ENCODE results near the gene NUP62. TPM values are rescaled to one million over a fixed set of nuclear protein-coding genes. Genes with fewer than 3 reads are reported as not detected.

Gene NUP62
- total and polyA plus RNA-seq, 2 of the 8 experiments (the other 6 are each of a cell fraction or from before 2014, with no cell fraction given), result 50.0 to 107 TPM

DNA sequence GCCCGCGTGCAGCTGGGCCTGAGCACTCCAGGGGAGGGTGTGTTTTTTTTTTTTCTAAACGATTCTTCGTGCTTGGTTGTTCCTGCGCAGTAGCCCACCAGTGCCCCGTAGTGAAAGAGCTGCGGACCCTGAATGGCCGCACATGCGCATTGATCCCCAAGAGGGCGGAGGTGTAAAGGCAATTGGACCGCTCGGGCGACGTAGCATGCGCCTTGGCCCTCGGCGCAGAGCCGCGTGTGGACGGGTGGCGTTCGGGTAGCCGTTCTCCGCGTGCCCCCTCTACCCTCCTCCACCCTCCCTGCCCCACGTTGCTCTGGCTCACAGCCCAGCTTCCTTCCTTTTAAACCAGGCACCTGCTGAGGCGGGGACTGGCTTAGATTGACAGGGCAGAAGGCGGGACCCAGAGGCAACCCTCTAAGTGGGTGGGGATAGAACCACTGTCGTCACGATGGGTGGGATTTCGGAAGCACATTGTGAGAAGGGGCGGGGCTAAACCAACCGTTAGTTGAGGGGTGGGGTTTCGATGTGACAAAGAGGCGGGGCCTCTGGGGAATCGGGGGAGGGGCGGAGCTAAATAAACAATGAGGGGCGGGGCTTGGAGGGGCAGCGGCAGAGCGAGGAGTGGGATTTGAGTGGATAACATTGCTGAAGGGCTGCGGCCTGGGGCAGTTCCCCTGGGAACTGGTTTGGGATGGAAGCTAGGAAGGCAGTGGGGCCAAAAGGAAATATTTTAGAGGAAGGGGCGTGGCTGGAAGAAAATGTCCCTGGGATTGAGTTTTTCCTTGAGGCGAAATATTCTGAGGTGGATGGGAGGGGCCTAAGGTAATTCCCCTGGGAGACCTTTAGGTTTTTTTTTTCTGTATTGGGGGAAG is 543 bp upstream of the NUP62 start:
- H3K27ac ChIP-seq (ENCODE audit: low read depth, low read length), result peak overlapping the region; percentile 96
- no peak overlapping the region for H3K23ac ChIP-seq (ENCODE audit: insufficient read length)
- DNase-seq (ENCODE audit: low read depth in 1 of 2, low spot score in 2 of 2) (peak; percentile 96 to 97), FAIRE-seq (peak; percentile 95)
- H4K8ac ChIP-seq (ENCODE audit: extremely low read depth, insufficient read depth, low read length), result peak overlapping the region; percentile 98; the same call in 1 of the 2 replicates
- H4K91ac ChIP-seq (replicated peaks; ENCODE audit: insufficient read length, low read length), result peak overlapping the region; percentile 99
- peak overlapping the region; percentile 94 for H2BK5ac ChIP-seq (ENCODE audit: low read depth, low read length)
- no peak overlapping the region for H3K14ac ChIP-seq (ENCODE audit: insufficient read length)
- peaks cover 9% of the 10 kb centered on the region for H3K23me2 ChIP-seq (ENCODE audit: low read depth, low read length)
- peak overlapping the region; percentile 71 to 91 (median 86) for H3K4me3 ChIP-seq (ENCODE audit: extremely low read depth in 1 of 4, insufficient read depth in 2 of 4, low read depth in 3 of 4, low read length in 4 of 4)
- H2AFZ ChIP-seq (ENCODE audit: low read length), result peak overlapping the region; percentile 14; the same call in 1 of the 2 replicates
- peaks cover 17 to 41% of the 10 kb centered on the region in 2 experiments for H3K79me2 ChIP-seq (ENCODE audit: control insufficient read depth in 1 of 2, insufficient read depth in 2 of 2, low read length in 2 of 2)
- peak overlapping the region; percentile 60 to 96 for H3K4me2 ChIP-seq (ENCODE audit: insufficient read depth in 1 of 2, low read depth in 2 of 2, low read length in 2 of 2)
- CTCF ChIA-PET (ENCODE audit: partially characterized antibody), result interaction anchor here (2.0 to 2.6 kb wide), 3 partner anchors 12 to 57 kb away, joined by 7 to 16 read pairs (median 11); no protein-coding TSS in a partner anchor
- H2BK12ac ChIP-seq (ENCODE audit: low read depth, low read length), result peak overlapping the region; percentile 77
- no peaks in the 10 kb centered on the region for H3K27me3 ChIP-seq (replicated peaks in 1 of 4; ENCODE audit: control insufficient read depth in 3 of 4, extremely low read depth in 1 of 4, insufficient read depth in 3 of 4, low read length in 3 of 4)
- H4K20me1 ChIP-seq (replicated peaks in 1 of 2; ENCODE audit: control insufficient read depth in 1 of 2, insufficient read depth in 2 of 2, low read length in 2 of 2), result peaks cover 4 to 8% of the 10 kb centered on the region in 2 experiments
- H4K5ac ChIP-seq (ENCODE audit: insufficient read length, low read depth, low read length), result peak overlapping the region; percentile 79
- H3K4me1 ChIP-seq (replicated peaks in 1 of 4; ENCODE audit: control insufficient read depth in 3 of 4, insufficient read depth in 4 of 4, low read length in 3 of 4), result peaks cover 0 to 5% (median under 1%) of the 10 kb centered on the region in 4 experiments; a peak in 3 of 7 replicates
- peaks cover 9% of the 10 kb centered on the region for H3K79me1 ChIP-seq (ENCODE audit: low read depth, low read length)
- POLR2A ChIA-PET (ENCODE audit: partially characterized antibody), result interaction anchor here (0.7 to 15.1 kb wide), 35 partner anchors 9 to 493 kb away, joined by 3 to 373 read pairs (median 5); partner anchors contain the start of genes AKT1S1, FUZ, IL4I1 and PRMT1
- peak overlapping the region; percentile 24 for H3K4ac ChIP-seq (replicated peaks; ENCODE audit: insufficient read length, low read depth, low read length)
- H3K9ac ChIP-seq (replicated peaks in 1 of 4; ENCODE audit: extremely low read depth in 1 of 4, low read depth in 3 of 4, low read length in 3 of 4), result peak overlapping the region; percentile 90 to 98 (median 93)
- no peaks in the 10 kb centered on the region for H3K9me3 ChIP-seq (ENCODE audit: insufficient read depth in 2 of 2, low read depth in 1 of 2, low read length in 1 of 2)
- no peak overlapping the region for H2BK20ac ChIP-seq (ENCODE audit: low read length)
- WGBS, 2 experiments (ENCODE audit: extremely low coverage in 1 of 2, insufficient coverage in 1 of 2, insufficient read length in 1 of 2, insufficient replicate concordance in 2 of 2, low coverage in 1 of 2, low lambda C conversion rate in 2 of 2, missing lambda C conversion rate in 1 of 2), result 4% methylated on average over 31 of the region's 43 CpGs; no CpG with 5 or more reads in 1 of the 2 experiments
- peak overlapping the region; percentile 94 for H3K18ac ChIP-seq (ENCODE audit: extremely low read depth, low read length)
- H2BK120ac ChIP-seq (replicated peaks; ENCODE audit: low read depth, low read length), result no peak overlapping the region
- H2AK5ac ChIP-seq (ENCODE audit: low read depth, low read length), result no peak overlapping the region
- H3K56ac ChIP-seq (replicated peaks; ENCODE audit: insufficient read length, low read depth, low read length), result peak overlapping the region; percentile 84
- H2BK15ac ChIP-seq (ENCODE audit: low read length), result no peak overlapping the region
- peaks cover 9 to 21% (median 15%) of the 10 kb centered on the region in 4 experiments; a peak in 7 of 8 replicates for H3K36me3 ChIP-seq (ENCODE audit: control insufficient read depth in 2 of 4, insufficient read depth in 4 of 4, low read length in 3 of 4)
- TF ChIP-seq CREB1 (IDR thresholded peaks at IDR 0.05) (peak; percentile 58), SIRT6 (IDR thresholded peaks at IDR 0.05; ENCODE audit: low read length) (peak; percentile 52), CHD1 (IDR thresholded peaks at IDR 0.05; ENCODE audit: low read depth, low read length) (no peak), YY1 (IDR thresholded peaks at IDR 0.05; ENCODE audit: low read depth, low read length) (no peak), POLR2AphosphoS5 (IDR thresholded peaks at IDR 0.05; ENCODE audit: low read depth, low read length) (peak; percentile 99), SP4 (IDR thresholded peaks at IDR 0.05; ENCODE audit: low read length) (peak; percentile 94), MAFK (IDR thresholded peaks at IDR 0.05; ENCODE audit: low read depth, low read length) (no peak), TCF12 (IDR thresholded peaks at IDR 0.05; ENCODE audit: low read depth, low read length) (no peak), SAP30 (IDR thresholded peaks at IDR 0.05; ENCODE audit: insufficient read depth, insufficient replicate concordance, low read length) (no peak), RAD21 (IDR thresholded peaks at IDR 0.05 in 1 of 2, conservative IDR thresholded peaks at IDR 0.05 in 1 of 2; ENCODE audit: low read depth in 2 of 2, low read length in 2 of 2) (no peak)
- TF ChIP-seq, protein P1, sequence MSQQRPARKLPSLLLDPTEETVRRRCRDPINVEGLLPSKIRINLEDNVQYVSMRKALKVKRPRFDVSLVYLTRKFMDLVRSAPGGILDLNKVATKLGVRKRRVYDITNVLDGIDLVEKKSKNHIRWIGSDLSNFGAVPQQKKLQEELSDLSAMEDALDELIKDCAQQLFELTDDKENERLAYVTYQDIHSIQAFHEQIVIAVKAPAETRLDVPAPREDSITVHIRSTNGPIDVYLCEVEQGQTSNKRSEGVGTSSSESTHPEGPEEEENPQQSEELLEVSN (IDR thresholded peaks at IDR 0.05), result peak; percentile 78; the same call in 1 of the 2 replicates

Data from H1 (cell line).